Neural crest cell (in vitro differentiated cells): ENCODE results near the gene UNC45B. TPM values are rescaled to one million over a fixed set of nuclear protein-coding genes. Genes with fewer than 3 reads are reported as not detected.

Source experiments
- DNase-seq: peaks from one replicate; pipeline ENCODE4 v3.0.0; 2021; ENCODE audit warnings: low read depth, mixed read lengths, low spot score
- H3K27ac Mint-ChIP-seq: one replicate; pipeline ENCODE4 v1.8.0; 2021; ENCODE audit warnings: mild to moderate bottlenecking, mixed read lengths; ENCODE audit not compliant: unreplicated experiment
- H3K27me3 Mint-ChIP-seq: 2 replicates; pipeline ENCODE4 v1.8.0; 2021; ENCODE audit warnings: low read depth, mild to moderate bottlenecking, mixed read lengths
- H3K36me3 Mint-ChIP-seq: 2 replicates; pipeline ENCODE4 v1.8.0; 2021; ENCODE audit warnings: low read depth, mild to moderate bottlenecking, mixed read lengths
- H3K4me1 Mint-ChIP-seq: 2 replicates; pipeline ENCODE4 v1.8.0; 2021; ENCODE audit warnings: mixed read lengths
- H3K4me3 Mint-ChIP-seq: one replicate; pipeline ENCODE4 v1.8.0; 2021; ENCODE audit warnings: mild to moderate bottlenecking, mixed read lengths
- H3K9me3 Mint-ChIP-seq: 2 replicates; pipeline ENCODE4 v1.8.0; 2021; ENCODE audit warnings: mixed read lengths
- CTCF ChIP-seq: fragments of 200-600 bp; sonication (generic); conservative IDR thresholded peaks from 2 replicates; pipeline ENCODE4 v1.5.0; 2021; ENCODE audit warnings: antibody characterized with exemption, mild to moderate bottlenecking
- total RNA-seq: library from RNA; stranded (reverse); gene quantifications from 2 replicates; pipeline ENCODE4 v1.2.1, GENCODE V29; 2021

UNC45B gene
- total RNA-seq, 1 donor from 2014 or later: not detected

- no peak for TF ChIP-seq CTCF
- H3K4me1 Mint-ChIP-seq: no peaks in the 10 kb centered on the region
- no peaks in the 10 kb centered on the region for H3K36me3 Mint-ChIP-seq
- no peaks in the 10 kb centered on the region for H3K9me3 Mint-ChIP-seq
- H3K4me3 Mint-ChIP-seq: no peak overlapping the region
- DNase-seq: no peak
- H3K27ac Mint-ChIP-seq: no peak overlapping the region
- peaks cover 41% of the 10 kb centered on the region for H3K27me3 Mint-ChIP-seq
Measured at GRCh38 chr17:35162755-35163154, 15.1 kb downstream of the UNC45B start.

DNA sequence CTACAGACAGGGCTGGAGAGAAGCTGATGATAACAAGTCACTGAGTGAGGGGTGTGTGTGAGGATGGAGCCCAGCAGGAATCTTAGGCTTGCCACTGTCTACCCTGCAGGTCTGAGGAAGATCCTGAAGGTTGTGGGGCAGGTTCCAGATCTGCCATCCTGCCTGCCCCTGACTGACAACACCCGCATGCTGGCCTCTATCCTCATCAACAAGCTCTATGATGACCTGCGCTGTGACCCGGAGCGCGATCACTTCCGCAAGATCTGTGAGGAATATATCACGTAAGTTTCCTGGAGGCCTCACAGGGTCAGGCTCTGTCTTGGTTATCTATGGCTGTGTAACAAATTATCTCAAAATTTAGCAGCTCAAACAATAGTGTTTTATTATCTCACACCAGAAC, 16.3 kb downstream of the UNC45B start:
- H3K27ac Mint-ChIP-seq: no peak overlapping the region
- no peak for DNase-seq
- no peaks in the 10 kb centered on the region for H3K9me3 Mint-ChIP-seq
- H3K36me3 Mint-ChIP-seq: no peaks in the 10 kb centered on the region
- H3K4me3 Mint-ChIP-seq: no peak overlapping the region
- TF ChIP-seq CTCF: no peak
- no peaks in the 10 kb centered on the region for H3K4me1 Mint-ChIP-seq
- peaks cover 39% of the 10 kb centered on the region for H3K27me3 Mint-ChIP-seq

DNA sequence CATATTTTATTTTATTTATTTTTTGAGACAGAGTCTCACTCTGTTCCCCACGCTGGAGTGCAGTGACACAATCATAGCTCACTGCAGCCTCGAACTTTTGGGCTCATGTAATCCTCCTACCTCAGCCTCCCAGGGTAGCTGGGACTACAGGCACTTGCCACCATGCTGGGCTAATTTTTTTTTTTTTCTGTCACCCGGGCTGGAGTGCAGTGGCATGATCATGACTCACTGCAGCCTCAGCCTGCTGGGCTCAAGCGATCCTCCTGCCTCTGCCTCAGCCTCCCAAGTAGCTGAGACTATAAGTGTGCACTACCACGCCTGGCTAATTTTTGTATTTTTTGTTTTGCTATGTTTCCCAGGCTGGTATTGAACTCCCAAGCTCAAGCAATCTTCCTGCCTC, 17.1 kb downstream of the UNC45B start:
- no peak for TF ChIP-seq CTCF
- H3K36me3 Mint-ChIP-seq: no peaks in the 10 kb centered on the region
- no peak overlapping the region for H3K27ac Mint-ChIP-seq
- no peaks in the 10 kb centered on the region for H3K9me3 Mint-ChIP-seq
- no peak overlapping the region for H3K4me3 Mint-ChIP-seq
- no peaks in the 10 kb centered on the region for H3K4me1 Mint-ChIP-seq
- H3K27me3 Mint-ChIP-seq: peaks cover 34% of the 10 kb centered on the region
- no peak for DNase-seq

- H3K27ac Mint-ChIP-seq: no peak overlapping the region
- no peaks in the 10 kb centered on the region for H3K4me1 Mint-ChIP-seq
- no peaks in the 10 kb centered on the region for H3K9me3 Mint-ChIP-seq
- peaks cover 19% of the 10 kb centered on the region for H3K27me3 Mint-ChIP-seq
- TF ChIP-seq CTCF: no peak
- no peak overlapping the region for H3K4me3 Mint-ChIP-seq
- no peak for DNase-seq
- H3K36me3 Mint-ChIP-seq: no peaks in the 10 kb centered on the region
Measured at GRCh38 chr17:35166526-35166925, 18.9 kb downstream of the UNC45B start.

- Mint-ChIP-seq H3K4me1 (no peaks in the 10 kb centered on the region), H3K4me3 (no peak overlapping the region), H3K27ac (no peak overlapping the region), H3K27me3 (peaks cover 16% of the 10 kb centered on the region), H3K36me3 (no peaks in the 10 kb centered on the region), H3K9me3 (no peaks in the 10 kb centered on the region)
- no peak for DNase-seq
- no peak for TF ChIP-seq CTCF
Measured at GRCh38 chr17:35167046-35167445, 19.4 kb downstream of the UNC45B start.

DNA sequence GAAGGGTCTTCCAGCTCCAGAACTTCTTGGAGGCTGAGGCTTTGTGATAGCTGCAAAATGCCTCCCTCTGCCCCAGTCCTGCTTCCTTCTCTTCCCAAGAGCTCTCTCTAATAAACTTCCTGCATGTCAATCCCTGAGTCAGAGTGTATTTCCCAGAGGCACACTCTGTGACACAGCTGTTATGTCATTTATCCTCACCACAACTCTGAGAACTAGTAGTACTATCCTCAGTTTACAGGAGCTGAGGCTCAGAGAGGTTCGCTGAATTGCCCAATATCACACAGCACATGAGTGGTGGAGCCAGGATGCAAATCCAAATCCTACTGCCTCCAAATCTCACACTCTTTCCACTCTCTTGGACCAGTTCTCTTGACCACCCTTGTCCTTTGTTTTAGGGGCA, 20.0 kb downstream of the UNC45B start:
- TF ChIP-seq CTCF: no peak
- Mint-ChIP-seq H3K4me3 (no peak overlapping the region), H3K27ac (no peak overlapping the region), H3K27me3 (peaks cover 13% of the 10 kb centered on the region), H3K36me3 (no peaks in the 10 kb centered on the region), H3K9me3 (no peaks in the 10 kb centered on the region), H3K4me1 (no peaks in the 10 kb centered on the region)
- DNase-seq: no peak
